Activated CD8-positive, alpha-beta memory T cell treated with anti-CD3 and anti-CD28 coated beads, Interleukin-2, amount 50 U/mL, for 4 hours (primary cell): ENCODE data around the gene PSMD8.
"Not testable (repeated sequence)": the region's sequence is repeated elsewhere in the genome, so short reads cannot be mapped to it uniquely, and the experiment has no call there.

Source experiments
- DNase-seq: peaks from one replicate; pipeline ENCODE4 v3.0.0-alpha.2; 2020

PSMD8 gene

GRCh38 chr19:38362076-38362945, 12.1 kb upstream of the PSMD8 start:
- peak; percentile 61 for DNase-seq

DNA sequence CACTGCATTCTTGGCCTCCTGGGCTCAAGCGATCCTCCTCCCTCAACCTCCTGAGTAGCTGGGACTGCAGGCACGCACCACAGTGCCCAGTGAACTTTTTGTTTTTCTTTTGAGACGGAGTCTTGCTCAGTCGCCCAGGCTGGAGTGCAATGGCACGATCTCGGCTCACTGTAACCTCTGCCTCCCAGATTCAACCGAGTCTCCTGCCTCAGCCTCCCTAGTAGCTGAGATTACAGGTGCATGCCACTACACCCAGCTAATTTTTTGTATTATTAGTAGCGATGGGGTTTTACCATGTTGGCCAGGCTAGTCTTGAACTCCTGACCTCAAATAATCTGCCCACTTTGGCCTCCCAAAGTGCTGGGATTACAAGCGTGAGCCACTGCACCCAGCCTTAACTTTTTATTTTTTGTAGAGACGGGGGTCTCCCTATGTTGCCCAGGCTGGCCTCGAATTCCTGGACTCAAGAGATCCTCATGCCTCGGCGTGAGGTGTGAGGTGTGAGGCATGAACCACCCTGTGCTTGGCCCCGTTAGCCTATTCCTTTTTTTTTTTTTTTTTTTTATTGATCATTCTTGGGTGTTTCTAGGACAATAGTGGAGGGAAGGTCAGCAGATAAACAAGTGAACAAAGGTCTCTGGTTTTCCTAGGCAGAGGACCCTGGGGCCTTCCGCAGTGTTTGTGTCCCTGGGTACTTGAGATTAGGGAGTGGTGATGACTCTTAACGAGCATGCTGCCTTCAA, 11.3 kb upstream of the PSMD8 start:
- DNase-seq, result not testable (repeated sequence)

GRCh38 chr19:38367041-38367440, 7.3 kb upstream of the PSMD8 start:
- no peak for DNase-seq

DNA sequence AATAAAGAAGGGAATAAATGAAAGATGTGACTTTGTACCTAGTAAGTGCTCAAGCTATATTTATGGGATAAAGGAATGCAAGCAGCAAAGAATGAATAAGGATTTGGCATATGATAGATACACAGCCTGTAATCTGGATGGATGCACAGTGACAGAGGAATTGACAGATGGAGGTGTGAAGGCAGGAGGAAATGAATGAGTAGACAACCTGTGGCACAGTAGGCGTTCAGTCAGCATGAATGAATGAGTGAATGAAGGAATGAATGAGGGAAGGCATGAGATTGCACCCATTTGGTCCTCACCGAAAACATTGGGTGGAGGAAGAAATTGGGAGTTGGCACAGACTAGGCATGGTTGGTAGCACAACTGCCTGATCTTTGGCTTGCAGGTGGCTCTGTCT, 4.8 kb upstream of the PSMD8 start:
- no peak for DNase-seq

- no peak for DNase-seq
Measured at GRCh38 chr19:38370299-38370698, 4.1 kb upstream of the PSMD8 start.

DNA sequence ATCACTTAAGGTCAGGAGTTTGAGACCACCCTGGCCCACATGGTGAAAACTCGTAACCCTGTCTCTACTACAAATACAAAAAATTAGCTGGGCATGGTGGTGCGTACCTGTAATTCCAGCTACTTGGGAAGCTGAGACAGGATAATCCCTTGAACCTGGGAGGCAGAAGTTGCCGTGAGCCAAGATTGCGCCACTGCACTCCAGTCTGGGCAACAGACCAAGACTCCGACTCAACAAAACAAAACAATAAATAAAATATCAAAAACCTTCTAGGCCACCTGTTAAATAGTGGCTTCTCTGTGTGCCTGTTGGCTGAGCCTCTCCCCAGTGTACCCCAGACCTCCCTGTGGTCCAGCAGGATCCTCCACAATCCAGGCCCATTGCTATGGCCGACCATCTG, 3.3 kb upstream of the PSMD8 start:
- DNase-seq, result no peak

- DNase-seq, result no peak
Measured at GRCh38 chr19:38373907-38374331, 452 bp upstream of the PSMD8 start.

- DNase-seq, result no peak
Measured at GRCh38 chr19:38375098-38375493, 725 bp downstream of the PSMD8 start.

- no peak for DNase-seq
Measured at GRCh38 chr19:38375748-38376147, 1.4 kb downstream of the PSMD8 start.

GRCh38 chr19:38376576-38376975, 2.2 kb downstream of the PSMD8 start:
- DNase-seq, result no peak

GRCh38 chr19:38377052-38377451, 2.7 kb downstream of the PSMD8 start:
- no peak for DNase-seq

DNA sequence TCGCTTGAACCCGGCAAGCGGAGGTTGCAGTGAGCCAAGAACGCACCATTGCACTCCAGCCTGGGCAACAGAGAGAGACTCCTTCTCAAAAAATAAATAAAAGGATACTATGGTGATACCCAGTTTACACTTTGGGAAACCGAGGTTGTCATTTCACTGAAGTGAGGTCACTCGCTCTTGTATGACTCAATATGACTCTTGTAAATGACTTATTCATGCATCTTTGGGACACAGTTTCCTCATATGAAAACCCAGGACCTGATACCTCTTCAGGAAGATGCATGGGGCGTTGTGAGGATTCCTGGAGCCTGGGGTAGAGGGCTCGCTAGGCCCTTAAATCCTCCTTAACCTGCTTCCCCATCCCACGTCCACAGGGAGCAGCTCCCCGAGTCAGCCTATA, 4.5 kb downstream of the PSMD8 start:
- no peak for DNase-seq

GRCh38 chr19:38381138-38381537, 6.8 kb downstream of the PSMD8 start:
- no peak for DNase-seq

- DNase-seq, result no peak
Measured at GRCh38 chr19:38383184-38383583, 8.8 kb downstream of the PSMD8 start.

GRCh38 chr19:38383743-38384142, 9.4 kb downstream of the PSMD8 start:
- DNase-seq, result no peak

GRCh38 chr19:38384209-38385027, 10.0 kb downstream of the PSMD8 start:
- no peak for DNase-seq

- DNase-seq, result no peak
Measured at GRCh38 chr19:38385057-38385803, 10.9 kb downstream of the PSMD8 start.

- DNase-seq, result no peak
Measured at GRCh38 chr19:38385804-38386257, 11.5 kb downstream of the PSMD8 start.

- DNase-seq, result no peak
Measured at GRCh38 chr19:38386300-38386970, 12.1 kb downstream of the PSMD8 start.

GRCh38 chr19:38386971-38387549, 12.7 kb downstream of the PSMD8 start:
- DNase-seq, result no peak

DNA sequence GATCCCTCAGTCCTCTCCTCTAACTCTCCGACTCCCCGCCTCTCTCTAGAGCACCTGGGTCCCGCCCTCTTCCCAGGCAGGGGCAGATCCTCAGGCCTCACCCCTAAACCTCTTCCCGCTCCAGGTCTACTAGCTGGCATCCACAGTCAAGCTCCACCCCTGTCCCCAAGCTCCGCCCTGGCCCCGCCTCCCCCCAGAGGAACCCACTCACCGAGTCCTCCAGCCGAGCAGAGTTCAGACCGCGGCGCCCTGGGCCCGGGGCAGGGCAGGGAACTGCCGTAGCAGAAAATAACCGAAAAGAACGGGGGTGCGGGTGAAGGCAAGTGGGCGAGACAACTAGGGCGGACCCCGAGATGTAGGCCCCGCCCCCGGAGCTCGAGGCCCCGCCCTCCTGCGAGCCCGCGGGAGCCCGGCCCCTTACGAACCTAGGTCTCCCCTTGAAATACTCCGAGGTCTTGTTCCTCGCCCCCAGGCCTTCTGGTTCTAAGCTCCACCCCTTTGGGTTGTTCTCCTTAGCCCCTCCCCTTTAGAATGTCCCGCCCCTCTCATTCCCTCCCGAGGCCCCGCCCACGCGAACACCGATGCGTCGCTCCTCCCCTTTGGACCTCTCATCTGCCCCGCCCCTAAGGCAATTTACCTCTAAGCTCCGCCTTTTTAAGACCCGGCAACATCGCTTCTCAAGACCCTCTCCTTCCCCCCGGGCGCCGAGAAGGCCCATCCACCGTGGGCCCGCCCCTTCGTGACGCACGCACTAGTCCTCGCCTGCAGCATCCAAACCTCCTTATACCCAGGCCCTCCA, 13.4 kb downstream of the PSMD8 start, which contains the start of gene GGN:
Gene GGN (minus strand): TSS at position 485 of the 799 bp plus-strand sequence. CDS start 773 bp downstream, outside the sequence.
- DNase-seq, result peak; percentile 72
